Stimulated activated CD4-positive, alpha-beta T cell treated with anti-CD3 and anti-CD28 coated beads, Interleukin-2, amount 100 ng/mL, for 48 hours (primary cell): ENCODE measurements around the gene GRN.
"Not testable (repeated sequence)": the region's sequence is repeated elsewhere in the genome, so short reads cannot be mapped to it uniquely, and the experiment has no call there.

Experiments
- DNase-seq, 2 donors: peaks; one replicate each; pipeline ENCODE4 v3.0.0-alpha.2; 2020

The GRN gene

DNA sequence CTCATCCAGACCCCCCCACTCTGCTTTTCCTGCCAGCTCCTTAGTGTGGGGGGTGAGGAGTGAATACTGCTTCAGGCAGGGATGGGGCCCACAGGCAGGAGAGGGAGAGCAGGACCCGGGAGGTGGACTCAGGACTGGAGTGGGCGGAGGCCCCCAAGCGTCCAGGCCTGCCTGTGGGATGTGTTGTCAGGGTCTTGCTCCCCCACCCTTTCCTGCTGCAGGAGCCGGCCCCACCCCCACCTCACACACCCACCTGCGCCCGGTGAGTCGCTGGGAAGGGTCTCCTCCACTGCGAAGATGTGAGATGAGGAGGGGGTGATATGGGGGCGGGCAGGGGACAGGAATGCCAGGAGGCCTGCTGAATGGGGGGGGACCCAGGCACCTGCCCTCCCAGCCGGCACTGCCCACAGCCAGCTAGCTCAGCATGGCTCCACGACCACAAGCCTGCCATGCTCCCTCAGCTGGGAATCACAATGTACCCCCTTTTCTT lies 17.4 kb downstream of the GRN start:
- no peak for DNase-seq

DNA sequence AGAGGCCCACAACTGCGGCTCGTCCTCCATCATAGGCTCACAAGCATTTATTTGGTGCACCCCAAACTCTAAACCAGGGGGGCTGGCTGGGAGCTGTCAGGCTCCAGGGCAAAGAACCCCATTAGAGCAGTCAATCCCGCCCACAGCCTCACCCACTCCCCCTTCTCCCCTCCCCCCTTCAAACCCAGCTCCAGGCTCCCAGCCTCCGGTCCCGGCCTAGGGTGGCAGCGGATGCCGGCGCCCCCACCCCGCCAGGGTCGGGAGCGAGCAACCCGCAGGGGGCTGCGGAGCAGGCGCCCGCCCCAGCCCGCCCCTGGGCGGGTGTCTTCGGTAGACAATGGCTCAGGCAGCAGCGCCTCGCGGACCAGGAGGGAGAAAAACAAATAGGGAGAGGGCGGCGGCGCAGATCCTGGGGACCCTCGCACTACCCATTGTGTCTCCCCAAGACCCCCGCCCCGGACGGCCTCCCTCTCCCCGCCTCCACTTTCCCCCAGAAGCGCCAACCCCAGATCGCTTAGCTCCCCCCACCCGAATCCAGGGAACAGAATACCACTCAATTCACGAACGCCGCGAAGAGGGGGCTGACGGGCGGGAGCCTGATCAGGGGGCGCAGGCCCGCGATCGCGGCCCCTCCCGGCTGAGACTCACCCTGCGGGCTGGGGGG lies 18.0 kb downstream of the GRN start:
- DNase-seq = no peak

DNA sequence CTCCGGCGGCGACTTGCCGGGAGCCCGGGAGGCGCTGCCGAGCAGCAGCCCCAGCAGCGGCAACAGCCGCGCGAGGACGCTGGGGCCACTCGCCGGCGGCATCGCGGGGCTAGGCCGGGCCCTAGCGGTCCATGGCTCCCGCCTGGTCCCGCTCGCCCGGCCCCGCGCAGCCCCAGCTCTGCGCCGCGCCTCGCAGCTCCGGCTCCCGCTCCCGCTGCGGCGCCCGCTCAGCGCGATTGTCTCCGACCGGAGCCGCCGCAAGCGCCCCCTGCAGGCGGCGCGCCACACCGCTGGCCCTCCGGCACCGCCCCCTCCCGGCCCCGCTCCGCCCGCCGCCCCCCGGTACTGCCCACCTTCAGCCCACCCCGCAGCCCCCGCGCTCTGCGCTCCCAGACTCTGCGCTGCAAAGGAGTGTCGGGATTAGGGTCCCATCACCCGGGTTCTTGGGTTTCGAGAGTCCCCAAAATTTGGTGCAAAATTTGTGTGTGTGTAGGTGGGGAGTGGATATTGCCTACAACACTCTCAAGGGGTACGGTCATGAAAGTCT lies 18.6 kb downstream of the GRN start, which contains the start of gene FAM171A2:
Gene FAM171A2 (minus strand): TSS at position 241 of the 547 bp plus-strand sequence. CDS start 139 bp downstream, at position 102.
- DNase-seq = peak; percentile 59 to 68

DNA sequence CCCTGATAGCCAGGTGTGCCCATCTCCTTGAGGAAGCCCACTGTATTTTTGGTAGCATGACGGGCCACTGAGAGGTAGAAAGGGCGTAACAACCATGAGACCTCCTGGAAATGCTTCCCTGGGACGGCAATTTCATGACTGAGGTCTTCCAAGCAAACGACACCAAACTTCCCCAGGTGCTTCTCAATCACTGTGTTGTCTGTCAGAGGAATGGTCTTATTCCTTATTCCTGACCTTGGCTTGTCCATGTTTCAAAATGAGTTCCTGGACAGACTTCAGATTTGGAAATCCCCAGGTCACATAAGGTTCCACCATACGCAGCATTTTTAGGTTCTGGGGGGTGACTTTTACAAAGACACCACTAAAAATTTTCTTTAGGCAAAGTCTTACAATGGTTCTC lies 19.9 kb downstream of the GRN start:
- not testable (repeated sequence) for DNase-seq

DNA sequence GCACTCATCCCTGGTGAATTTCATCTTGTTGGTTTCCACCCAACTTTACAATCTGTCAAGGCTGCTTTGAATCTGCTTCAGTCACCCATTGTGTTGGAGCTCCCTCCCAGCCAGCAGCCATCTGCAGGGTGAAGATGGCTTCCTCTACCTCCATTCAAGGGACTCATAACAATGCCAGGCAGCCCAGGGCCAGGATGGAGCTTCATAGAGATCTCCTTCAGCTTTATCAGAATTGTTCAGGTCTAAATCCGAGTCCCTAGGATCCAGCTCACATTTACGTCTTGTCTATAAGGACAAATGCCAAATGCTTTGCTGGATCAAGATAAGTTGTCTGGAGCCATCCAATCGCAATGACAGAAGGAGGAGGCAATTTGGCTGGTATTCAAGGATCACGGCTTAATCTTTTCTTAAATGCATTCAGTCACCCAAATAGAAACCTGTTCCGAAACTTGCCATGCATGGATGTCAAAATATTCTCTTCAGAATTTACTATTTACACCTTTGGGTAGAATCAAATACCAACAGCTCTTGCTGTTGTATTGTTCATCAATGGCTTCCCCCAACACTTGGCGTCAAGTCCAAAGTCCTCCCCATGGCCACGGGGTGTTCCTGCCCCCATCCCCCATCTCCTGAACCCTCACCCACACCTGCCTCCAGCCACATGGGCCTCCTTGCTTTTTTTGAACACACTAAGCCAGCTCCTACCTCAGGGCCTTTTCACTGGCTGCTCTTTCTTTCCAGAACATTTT lies 22.3 kb downstream of the GRN start:
- DNase-seq = no peak

DNA sequence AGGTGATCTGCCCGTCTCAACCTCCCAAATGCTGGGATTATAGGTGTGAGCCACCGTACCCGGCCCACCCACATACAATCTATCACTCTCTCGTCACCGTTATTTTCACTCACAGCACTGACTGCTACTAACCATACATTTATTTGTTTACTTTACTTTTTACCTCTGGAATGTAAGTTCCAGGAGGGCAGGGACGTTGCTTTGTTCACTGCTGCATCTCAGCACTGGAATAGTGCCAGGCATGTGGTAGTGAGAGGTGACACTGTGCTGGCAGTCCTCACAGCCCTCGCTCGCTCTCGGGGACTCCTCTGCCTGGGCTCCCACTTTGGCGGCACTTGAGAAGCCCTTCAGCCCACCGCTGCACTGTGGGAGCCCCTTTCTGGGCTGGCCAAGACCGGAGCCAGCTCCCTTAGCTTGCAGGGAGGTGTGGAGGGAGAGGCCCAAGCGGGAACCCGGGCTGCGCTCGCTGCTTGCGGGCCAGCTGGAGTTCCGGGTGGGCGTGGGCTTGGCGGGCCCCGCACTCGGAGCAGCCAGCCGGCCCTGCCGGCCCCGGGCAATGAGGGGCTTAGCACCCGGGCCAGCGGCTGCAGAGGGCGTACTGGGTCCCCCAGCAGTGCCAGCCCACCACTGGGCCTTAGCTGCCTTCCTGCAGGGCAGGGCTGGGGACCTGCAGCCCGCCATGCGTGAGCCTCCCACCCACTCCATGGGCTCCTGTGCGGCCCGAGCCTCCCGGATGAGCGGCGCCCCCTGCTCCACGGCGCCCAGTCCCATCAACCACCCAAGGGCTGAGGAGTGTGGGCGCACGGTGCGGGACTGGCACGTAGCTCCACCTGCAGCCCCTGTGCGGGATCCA lies 23.5 kb downstream of the GRN start:
- DNase-seq = not testable (repeated sequence)

DNA sequence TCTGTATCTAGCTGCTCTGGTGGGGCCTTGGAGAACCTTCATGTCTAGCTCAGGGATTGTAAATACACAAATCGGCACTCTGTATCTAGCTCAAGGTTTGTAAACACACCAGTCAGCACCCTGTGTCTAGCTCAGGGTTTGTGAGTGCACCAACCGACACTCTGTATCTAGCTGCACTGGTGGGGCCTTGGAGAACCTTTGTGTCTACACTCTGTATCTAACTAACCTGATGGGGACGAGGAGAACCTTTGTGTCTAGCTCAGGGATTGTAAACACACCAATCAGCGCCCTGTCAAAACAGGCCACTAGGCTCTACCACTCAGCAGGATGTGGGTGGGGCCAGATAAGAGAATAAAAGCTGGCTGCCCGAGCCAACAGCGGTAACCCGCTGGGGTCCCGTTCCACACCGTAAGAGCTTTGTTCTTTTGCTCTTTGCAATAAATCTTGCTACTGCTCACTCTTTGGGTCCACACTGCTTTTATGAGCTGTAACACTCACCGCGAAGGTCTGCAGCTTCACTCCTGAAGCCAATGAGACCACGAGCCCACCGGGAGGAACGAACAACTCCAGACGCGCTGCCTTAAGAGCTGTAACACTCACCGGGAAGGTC lies 24.4 kb downstream of the GRN start:
- not testable (repeated sequence) for DNase-seq

DNA sequence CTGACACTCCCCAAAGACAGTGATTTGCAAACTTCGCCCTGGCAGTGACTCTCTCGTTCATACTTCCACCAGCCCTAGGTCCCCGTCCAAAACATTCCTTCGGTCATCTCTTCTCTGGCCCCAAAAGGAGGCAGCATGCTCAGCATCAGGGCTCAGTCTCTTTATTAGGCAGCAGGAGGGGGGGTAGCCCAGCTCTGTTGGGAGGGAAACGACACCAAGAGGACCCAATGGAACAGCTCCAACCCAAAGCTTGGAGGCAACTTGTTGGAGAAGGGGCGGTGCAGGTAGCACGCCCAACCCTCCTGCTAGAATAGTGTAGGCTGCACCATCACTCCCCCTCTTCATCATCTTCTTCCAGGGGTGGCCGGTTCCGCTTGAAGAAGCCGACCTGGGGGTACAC lies 26.9 kb downstream of the GRN start:
- no peak for DNase-seq

DNA sequence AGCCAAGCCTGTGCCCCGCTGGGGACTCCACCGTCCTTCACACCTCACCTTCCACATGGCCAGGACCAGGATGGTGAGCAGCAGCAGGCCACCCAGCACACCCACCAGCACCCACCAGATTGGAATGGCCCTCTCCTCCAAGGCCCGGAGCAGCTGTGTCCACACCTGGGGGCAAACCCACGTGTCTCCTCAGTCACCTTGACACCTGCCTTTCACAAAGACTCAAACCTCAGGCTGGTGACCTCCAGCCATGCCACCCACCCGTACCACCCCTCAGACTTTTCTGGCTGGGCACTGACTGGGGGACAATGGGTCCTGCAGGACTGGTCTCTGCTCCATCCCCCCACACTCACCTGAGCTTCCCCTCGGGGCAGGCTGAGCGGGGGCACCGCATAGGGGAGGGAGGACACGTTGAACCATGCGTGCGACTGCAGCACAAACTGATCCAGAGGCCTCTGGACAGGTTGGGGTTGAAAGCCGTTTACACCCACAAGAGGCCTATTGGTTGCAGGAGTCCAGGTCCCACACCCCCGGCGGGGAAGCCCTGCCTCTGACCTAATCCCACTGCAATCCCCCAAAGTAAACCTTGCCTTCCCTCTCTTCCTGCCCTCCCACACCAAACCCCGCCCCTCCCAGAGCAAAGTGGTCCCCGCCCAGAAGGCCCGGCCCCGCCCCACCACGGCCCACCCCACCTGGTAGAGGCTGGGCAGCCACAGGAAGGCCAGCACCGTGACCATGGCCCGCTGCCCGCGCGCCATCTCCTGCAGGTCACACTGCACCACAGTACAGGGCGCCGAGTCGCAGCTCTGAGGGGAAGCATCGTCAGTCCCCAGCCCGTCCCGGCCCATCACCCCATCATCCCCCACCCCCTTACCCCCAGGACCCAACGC lies 29.4 kb downstream of the GRN start:
- DNase-seq = no peak

DNA sequence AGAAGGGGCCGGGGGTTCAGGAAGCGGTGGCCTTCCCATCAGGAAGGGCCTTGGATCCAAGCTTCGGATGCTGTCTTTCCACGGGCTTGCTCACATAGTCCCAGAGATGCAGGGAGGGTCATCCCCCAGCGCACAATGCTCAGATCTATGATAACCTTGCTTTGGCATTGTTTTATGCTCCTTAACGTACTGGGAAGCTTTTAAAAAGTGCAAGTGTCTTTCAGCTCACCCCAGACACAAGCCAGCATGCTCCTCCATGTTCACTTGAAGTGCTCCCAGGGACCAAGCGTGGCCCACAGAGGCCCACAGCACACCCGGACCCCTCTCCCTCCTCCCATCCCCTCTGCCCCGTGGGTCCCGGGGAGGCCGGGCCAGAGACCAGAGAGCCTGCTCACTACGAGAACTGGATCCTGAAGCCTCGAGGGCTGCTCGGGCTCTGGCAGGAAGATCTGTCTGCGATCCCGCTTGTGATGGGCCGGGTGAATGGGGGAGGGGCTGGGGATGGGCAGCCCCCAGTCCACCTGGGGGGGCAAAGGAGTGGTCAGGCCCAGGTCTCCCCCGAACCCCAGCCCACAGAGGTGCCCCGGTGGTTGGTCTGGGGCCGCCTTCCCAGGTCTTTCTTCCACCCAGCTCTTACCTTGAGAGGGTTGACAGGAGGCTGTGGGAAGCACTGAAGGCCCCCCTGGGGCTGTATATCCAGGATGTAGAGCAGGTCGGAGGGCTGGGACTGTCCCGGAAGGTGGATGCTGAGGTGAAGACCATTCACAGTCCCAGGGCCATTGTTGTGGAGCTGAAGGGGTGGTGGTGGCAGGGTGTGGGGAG lies 30.3 kb downstream of the GRN start:
- no peak for DNase-seq

DNA sequence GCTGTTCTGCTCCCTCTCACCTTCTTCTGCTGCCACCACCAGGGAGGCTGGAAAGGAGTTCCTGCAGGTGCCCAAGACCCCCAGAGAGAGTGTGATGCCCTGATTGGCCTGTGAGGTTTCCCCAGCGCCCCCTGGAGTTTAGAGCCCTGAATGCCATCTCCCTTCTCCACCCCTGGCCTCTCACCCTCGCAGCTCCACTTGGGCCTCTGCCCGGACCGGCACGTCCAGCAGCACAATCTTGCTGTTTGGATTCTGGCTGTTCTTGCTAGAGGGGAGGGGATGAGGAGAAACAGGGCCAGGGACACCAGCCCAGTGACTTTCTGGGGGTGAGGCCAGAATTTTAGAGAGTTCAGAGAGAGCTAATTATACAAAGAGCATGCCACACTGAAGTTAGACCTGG lies 31.0 kb downstream of the GRN start:
- DNase-seq = peak in 1 of 2 donors; percentile 23

DNA sequence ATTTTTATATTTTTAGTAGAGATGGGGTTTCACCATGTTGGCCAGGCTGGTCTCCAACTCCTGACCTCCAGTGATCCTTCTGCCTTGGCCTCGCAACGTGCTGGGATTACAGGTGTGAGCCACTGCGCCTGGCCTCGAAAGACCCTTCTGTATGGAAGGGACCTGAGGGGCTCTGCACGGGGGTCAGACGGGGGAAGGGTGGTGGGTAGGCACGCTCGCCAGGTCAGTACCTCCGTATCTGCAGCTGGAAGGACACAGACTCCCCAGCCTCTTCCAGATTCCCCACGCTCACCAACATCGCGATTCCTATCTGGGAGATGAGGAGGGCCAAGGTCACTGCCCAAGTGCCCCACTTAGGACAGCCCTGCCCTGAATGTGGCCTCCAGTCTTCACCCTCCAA lies 31.7 kb downstream of the GRN start:
- no peak for DNase-seq

DNA sequence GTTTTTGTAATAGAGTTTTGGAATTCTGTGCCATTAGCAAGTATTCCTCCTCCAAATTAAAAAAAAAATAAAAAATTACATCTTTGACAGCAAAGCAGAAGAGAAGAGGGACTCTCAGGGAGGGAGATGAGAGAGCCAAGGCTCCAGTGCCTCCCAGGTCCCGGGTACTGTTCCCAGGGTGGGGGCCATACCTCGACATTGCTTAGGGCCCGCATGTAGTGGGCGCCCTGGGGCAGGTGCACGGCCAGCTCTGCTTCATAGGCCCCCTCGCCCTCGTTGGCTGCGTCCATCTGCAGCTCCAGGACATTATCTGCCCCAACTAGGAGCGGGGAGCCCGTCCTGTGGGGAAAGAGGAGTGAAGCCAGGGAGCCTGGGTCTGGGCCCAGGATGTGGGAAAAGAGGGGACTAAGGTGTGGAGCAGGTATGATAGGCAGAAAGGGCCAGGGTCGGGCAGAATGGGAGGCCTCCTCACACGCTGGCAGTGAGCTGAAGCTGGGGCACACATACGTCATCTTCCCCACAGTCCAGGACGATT lies 33.1 kb downstream of the GRN start:
- DNase-seq = no peak

DNA sequence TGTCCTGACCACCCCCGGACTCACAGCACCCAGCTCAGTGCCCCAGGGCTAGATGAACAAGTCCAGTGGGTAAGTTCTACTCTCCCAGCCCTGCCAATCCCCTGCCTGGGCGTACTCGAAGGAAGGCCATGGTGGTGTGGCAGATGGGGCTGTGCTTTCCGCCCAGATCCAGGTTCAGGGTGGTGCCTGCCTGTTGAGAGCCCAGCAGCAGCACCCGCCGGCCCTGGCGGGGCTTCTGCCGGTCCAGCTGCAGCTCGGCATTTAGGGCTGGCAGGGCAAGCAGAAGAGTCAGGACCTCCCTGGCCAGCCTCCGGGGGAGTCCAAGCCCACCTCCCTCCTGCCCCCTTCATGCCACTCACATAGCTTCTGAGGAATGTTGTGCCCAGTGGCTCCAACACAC lies 34.8 kb downstream of the GRN start:
- DNase-seq = no peak

DNA sequence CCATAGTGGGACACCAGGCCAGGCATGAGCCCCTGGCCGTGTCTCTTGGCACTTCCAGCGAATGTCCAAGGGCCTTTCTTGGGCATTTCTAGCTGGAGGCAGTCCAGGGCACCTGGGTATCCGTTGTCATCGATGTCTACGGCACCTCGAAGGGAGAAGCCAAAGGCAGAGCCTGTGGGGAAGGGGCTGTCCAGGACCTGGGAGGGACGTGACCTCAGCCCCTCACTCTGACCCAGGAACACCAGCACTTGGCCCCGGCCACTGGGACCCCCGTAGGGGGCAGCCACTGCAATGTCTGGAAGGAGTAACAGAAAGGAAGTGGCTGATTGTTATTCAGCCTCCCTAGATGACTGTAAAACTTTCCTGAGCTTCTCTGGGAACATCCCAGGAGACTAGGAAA lies 35.7 kb downstream of the GRN start:
- DNase-seq = no peak

DNA sequence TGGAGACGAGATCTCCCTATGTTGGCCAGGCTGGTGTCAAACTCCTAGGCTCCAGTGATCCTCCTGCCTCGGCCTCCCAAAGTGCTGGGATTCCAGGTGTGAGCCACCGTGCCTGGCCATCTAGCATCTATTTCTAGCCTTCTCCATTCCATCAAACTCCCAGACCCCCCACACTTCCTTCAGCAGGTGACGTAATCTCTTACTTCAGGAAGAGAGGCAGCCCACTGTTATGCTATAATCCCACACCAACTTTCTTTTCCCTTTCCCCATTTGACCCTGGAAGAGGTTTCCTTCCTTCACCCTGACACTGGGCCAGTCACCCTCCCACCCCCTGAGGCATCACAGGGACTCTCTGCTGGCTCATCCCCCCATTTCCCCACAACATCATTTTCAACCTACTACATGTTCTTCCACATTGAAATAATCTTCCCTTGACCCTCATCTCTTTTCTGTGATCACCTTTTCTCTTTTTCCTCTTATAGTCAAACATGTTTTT lies 36.8 kb downstream of the GRN start:
- no peak for DNase-seq

DNA sequence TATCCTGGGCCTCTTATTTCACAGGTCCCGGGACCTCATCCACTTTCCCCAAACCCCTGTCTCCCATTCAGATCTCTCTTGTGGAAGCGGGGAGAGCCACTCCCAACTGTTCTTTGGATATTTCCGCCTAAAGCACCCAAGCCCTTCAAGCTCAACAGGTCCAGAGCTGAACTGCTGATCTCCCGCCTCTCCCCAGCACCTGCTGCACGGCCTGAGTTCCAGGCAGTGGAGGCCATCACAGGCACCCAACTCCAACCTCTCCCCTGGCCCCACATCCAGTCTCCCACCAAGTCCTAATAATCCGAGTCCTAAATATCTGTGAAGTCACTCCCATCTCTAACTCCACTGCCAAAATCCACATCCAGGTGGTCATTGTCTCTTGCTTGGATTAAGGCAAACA lies 37.8 kb downstream of the GRN start:
- DNase-seq = no peak

DNA sequence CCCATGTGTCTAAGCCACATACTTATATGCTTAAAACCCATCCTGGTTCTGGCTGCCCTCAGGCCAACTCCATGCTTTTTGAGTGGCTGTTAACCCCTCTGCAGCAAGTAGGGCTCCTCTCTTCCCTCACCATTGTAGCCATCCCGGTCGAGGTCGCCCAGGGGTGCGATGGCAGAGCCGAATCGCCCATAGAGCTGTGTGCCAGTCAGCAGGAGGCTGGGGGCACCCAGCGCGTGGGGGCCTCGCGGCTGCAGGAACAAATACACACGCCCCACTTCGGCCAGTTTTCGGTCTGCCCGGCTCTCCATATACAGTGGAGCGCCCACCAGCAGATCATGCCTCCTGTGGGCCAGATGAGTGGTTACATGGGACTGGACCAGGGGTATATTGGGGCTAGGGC lies 38.3 kb downstream of the GRN start:
- DNase-seq = no peak

DNA sequence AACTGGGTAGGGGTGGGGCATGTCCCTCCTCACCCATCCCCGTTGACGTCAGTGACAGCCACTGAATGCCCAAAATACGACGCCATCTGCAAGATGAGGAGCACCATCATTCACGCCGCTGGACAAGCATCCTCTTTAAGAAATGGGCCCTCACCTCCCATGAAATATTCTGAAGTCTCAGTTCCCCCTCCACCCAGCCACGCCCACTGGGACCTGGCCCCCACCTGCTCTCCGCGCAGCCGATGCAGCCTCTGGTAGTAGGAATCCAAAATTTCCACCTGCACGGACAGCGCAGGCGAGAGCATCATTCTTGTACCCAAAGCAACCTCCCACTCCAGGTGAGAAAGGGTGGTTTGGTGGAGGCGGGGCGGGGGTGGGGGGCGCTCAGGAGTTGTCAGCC lies 38.8 kb downstream of the GRN start:
- DNase-seq = no peak

DNA sequence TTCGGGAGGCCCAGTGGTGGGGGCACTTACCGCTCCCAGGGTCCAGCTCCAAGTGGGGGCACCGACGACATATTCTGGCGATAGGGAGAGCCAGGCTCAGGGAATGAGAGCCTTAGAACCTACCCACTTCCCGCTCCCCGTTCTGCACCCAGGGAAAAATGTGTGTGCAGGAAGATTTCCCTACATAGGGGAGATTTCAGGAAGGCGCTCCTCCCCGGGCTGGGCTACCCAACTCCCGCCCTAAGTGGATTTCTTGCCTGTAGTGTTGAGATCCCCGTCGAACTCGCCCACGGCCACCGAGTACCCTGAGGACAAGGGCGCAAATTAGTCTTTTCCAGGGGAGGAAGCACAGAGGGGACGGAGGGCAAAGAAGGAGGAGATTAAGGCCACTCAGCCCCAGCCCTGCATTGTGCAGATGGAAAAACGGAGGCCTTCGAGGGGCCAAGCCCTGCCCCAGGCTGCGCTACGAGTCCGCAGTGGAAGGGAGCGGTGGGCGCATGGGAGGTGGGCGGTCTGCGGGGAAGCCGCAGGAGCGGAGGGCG lies 39.2 kb downstream of the GRN start:
- no peak for DNase-seq
